HG03108 (cell line): ENCODE measurements around the gene SETX.
"Not testable (repeated sequence)": the region's sequence is repeated elsewhere in the genome, so short reads cannot be mapped to it uniquely, and the experiment has no call there.

Source experiments
- ATAC-seq: cut with Tn5 transposase; IDR thresholded peaks from one replicate; pipeline ENCODE4 v1.9.1; 2021; ENCODE audit warnings: moderate library complexity; ENCODE audit not compliant: unreplicated experiment

The SETX gene

DNA sequence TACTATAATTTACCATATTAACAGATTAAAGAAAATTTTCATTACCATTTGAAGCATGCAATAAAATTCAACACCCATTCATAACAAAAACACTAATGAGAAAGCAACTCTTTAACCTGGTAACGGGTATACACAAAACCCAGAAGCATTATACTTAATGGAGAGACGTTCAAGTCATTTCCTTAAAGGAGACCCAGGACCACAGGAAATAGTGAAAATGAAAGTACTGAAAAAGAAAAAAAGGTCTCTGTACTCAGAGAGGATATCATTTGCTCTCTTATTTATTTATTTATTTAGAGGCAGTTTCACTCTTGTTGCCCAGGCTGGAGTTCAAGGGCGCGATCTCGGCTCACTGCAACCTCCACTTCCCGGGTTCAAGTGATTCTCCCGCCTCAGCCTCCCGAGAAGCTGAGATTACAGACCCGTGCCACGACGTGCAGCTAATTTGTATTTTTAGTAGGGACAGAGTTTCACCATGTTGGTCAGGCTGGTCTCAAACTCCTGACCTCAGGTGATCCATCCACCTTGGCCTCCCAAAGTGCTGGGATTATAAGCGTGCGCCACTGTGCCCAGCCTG lies 61.6 kb downstream of the SETX start:
- no peak for ATAC-seq

DNA sequence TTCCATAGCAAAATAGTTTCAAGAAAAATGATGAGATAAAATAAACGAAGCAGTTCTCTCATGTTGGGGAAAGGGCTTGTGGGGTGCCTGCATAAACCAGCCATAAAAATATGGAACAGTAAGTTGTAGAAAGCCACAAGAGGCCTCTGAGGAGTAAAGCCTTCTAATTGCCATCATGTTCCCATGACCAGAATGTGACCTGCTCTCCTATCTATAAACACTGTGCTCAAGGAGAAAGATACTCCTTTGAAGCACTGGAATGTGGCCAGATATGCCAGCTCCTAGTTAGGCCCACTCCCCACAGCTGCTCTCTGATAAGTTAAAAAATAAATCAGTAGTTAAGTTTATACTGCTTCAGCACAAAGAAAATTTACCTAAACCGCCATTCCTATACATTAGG lies 65.8 kb downstream of the SETX start:
- ATAC-seq: no peak

DNA sequence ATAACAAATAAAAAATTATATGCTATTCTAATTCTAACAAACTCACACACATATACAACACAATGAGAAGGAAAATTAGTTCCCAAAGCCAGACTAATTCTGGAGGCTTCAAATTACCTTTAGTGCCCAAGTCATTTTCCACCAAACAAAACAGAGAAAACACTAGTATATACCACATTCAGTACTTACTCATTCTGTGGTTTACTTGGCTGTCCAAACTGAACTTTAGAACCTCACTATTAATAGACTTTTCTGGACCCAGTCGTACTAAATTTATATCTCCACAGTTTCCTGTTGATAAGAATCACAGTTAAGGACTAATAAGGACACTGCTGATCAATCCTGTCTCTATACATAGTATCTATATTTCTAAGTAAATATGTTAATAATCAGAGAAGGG lies 66.4 kb downstream of the SETX start:
- ATAC-seq: no peak

DNA sequence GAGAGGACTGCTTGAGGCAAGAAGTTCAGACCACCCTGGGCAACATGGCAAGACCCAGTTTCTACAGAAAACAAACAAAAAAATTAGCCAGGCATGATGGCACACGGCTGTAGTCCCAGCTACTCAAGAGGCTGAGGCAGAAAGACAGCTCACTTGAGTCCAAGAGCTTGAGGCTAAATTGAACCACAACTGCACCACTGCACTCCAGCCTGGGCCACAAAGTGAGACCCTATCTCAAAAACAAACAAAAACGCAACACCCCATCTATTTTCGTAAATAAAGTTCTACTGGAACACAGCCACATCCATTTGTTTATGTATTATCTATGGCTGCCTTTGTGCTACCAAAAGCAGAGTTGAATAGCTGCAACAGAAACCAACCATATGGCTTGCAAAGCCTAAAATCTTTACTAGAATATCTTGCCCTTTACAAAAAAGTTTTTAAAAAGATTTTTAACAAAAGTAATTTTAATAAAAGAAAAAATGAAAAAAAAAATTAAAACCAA lies 67.5 kb downstream of the SETX start:
- ATAC-seq: no peak

DNA sequence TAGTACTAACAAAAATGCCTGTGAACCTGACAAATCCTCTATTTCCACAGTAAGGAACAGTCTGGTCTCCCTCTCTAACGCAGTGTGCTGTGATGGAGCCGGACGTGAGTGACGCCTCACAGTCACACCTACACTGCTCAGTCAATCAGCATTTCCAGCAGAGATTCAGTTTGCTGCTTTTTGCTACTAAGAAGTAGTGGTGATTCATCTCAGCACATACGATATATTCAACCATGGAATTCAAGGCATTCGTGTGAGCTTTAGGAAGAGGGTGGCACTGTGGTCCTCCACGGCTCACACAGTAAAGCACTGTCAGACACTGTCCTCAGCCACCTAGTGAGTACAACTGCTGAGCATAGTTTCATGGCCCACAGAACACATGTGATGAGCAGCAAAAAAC lies 70.9 kb downstream of the SETX start:
- no peak for ATAC-seq

DNA sequence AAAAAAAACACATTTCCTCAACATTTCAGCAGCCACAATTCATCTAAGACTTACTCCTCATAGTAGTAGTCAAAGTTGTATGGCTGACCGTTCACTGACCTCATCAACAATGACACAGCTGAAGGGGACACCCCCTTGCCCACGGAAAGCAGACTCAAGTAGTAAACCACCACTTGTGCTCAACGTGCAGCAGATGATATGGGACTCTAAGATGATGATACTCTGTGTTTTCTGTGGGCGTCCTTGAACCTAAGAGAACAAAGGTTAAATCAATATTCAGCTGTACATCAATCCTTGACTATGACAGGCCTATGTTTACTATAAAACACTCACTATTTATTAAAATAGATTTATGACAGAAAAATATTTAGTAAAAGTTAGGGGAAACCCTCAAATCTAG lies 71.6 kb downstream of the SETX start:
- no peak for ATAC-seq

DNA sequence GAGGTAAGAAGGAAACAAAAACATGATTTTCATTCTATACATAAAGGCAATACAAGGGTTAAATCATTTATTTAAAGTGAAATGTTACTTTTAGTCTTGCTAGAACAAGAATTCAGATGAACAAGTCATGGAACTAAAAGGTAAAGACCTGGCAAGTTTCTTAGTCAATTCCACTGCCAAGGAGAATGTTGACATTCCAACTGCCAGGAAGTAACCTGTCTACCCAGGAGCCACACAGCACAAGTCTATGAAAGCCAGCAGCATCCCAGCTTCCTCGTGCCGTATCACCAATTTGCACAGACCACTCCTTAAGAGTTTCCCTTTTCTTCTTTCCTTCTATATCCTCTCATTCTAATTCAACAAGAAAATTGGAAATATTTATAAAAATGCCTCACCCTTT lies 79.9 kb downstream of the SETX start:
- no peak for ATAC-seq

DNA sequence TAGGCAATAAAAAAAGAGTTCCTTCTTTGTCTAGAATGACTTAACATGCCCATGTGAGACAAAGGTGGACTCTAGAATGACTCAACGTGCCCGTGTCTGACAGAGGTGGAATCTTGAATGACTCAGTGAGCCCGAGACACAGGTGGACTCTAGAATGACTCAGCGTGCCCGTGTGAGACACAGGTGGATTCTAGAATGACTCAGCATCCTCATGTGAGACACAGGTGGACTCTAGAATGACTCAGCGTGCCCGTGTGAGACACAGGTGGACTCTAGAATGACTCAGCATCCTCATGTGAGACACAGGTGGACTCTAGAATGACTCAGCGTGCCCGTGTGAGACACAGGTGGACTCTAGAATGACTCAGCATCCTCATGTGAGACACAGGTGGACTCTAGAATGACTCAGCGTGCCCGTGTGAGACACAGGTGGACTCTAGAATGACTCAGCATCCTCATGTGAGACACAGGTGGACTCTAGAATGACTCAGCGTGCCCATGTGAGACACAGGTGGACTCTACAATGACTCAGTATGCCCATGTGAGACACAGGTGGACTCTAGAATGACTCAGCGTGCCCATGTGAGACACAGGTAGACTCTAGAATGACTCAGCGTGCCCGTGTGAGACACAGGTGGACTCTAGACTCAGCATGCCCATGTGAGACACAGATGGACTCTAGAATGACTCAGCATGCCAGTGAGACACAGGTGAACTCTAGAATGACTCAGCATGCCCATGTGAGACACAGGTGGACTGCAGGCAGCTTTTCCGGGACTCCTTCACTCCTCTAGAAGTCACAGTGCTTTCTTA lies 84.9 kb downstream of the SETX start:
- ATAC-seq: not testable (repeated sequence)

DNA sequence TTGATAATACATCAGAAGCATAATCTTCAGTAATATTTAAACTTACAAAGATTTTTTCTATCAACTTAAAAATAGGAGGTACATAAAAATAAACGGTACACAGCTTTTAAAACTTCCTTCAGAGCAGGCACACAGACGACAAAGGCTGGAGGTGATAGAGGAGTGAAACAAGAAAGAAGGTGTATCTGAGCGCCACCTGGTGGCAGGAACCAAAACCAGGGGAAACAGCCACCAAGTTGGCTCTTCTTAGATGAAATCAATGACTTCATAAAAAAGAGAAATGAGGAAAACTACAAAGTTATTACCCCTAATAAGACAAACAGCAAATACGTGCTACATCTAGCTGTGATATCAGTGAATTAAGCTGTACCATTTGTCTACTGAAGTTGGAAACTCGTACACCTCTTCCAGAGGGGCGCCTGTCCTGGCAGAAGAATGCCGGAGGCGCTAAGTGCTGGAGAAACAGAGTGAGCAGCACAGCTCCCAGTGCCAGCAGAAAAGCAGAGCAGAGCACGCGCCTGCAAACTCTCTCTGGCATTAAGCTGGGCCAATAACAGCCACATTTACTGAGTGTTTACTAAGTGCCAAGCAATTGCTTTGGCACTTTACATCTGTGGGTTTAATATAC lies 85.9 kb downstream of the SETX start:
- ATAC-seq: no peak

DNA sequence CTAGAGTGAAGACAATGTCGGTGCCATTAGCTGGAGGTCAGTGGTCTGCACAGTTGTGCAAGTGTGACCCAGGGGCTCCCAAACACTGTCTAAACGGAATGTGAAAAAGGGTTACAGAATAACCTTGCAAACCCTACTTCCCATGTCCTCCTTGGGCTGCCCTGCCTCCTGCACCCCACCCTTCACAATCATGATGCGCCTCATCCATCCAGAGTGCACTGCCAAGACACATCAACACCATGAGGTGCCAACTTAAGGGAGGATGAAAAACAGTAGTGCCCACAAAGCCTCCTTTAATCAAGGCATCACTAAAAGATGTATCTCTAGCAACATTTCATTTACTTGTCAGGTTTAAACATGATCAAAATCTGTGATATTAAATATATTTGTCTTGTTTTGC lies 87.1 kb downstream of the SETX start:
- no peak for ATAC-seq

DNA sequence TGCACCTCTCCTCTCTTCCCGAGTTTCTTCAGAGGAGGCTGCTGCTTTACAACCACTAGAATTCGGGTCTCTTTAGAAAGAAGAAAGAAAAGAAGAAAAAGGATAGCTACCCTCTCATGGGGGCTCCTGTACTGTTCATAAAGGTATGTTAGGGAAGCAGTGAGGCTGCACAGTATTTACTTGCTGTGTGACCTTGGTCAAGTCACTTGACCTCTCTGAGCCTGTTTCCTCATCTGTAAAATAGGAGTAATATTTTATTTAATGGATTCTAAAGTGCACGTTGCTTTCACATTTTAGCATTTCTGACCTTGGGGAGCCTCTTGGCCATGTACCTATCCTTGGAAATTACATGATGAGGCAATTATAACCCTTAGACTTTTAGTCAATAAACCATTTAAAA lies 88.8 kb downstream of the SETX start:
- ATAC-seq: no peak

DNA sequence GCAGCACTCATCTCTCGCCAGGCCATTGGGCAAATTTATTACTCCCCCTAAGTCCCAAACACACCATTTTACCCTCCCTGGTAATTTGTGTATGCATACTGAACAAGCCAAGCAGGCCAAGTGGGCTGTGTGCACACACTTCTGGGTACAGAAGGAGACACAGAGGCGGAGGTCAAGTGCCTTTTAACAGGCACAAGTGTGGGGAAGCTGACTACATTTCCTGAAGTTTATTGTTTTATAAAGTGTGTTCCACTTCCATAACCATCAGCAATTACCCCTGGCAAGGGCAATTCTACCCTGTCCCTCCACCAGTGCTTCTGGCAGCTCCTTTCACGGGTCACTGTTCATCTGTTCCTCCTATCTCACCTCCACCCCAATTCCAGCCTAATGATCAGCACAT lies 93.9 kb downstream of the SETX start:
- no peak for ATAC-seq

DNA sequence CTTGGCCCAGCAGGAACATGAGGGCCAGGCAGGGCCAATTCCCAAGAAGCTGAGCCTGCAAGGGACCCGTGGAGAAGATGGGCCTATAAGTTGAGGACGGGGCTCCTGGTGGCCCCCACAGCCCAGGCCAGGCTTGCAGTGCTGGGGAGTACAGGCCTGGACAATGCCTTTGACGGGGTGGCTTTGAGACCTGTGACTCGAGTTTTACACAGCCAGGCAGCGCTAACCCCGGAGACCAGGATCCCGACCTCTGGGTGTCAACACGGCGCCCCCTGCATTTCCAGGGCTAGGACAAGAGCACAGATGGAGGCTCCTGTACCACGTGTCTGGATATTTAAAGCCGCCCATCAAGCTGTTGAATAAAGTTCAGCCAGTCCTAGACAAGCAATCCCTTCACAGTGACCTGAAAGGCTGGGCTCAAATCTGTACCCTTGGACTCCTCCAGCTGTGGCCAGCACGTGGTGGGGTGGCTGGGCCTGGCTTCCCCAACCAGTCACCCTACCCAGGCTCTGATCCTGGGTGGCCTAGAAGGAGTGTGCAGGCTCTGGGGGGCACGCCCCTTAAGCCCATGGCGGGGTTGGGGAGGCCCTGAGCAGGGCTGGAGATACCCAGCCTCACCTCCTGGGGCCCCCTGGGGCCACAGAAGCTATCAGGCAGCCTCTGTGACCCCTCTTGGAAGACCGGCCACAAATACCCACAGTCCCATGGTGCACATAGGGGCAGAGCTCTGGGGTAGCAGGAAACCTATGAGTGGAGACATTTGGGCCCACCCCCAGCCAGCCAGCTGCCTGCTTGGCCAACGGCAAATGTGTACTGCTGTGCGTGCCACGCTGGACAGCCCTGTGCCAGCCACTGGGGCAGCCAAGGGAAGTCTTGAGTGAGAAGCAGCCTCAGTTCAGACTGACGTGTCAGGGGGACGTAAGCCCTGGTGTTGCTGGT lies 104.2 kb downstream of the SETX start:
- ATAC-seq: no peak

DNA sequence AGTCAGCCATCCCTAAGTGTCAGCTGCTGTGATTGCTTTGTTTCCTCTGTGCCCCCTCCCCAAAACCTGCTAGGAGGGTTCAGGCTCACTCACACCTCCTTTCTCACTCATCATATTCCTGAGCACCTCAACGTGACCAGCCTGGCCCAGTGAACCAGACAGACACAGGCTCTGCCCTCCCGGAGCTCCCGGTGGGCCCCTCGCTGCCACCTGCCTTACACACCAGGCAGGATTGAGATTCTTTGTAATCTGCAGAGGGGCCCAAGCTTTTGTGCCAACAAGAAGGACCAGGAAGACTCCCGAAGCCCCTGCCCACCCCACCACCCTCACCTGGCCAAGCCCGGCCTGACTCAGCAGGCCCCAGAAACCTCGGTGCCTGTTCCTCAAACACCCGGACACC lies 105.1 kb downstream of the SETX start:
- no peak for ATAC-seq

DNA sequence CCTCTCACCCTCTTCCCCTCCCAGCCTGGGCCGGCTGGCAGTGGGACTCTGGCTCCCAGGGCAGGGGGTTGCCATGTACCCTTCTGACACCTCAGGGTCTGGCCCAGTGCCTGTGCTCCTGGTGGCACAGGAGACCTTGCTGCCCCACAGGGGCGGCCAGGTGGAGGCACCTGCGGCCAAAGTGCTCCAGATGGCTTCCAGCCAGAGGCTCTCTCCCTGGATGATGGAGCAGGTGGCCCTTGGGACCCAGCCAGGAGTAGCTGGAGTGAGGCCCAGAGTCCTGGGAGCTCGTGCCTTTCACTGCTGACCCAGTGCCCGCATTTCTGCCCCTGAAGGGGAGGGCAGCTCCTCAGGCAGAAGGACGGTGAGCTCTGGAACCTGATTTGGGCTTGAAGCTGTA lies 105.7 kb downstream of the SETX start:
- ATAC-seq: no peak

DNA sequence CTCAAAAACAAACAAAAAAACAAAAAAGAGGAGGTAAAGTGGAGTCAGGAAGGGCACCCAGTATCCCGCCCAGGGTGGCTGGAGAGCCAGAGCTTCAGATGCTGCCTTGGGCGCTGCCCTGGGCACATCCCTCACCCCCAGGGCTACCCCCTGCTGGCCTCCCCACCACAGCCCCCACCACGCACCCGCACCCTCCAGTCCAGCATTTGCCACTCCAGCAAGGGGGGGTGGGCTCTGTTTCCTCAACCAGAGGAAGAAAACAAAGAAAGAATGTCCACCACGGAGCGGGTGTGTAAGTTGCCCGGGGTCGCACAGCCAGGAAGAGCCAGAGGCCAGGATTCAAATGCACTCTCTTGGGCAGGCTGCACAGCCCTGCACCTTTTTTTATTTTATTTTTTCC lies 106.8 kb downstream of the SETX start:
- ATAC-seq: no peak

DNA sequence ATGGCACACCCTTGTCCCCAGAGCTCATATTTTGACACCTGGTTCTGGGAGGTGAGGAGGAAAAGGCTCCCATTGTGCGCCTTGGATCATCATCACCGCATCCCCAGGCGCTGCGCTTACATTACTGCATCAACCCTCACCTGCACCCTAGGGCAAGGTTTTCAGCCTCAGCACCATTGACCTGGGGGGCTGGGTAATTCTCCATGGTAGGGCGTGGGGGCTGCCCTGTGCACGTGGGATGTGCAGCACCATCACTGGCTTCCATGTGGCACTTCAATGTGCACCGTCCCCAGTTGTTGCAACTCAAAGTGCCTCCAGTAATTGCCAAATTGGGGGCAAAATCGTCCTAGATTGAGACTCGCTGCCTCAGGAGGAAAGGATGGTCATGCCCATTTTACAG lies 109.3 kb downstream of the SETX start:
- ATAC-seq: no peak

DNA sequence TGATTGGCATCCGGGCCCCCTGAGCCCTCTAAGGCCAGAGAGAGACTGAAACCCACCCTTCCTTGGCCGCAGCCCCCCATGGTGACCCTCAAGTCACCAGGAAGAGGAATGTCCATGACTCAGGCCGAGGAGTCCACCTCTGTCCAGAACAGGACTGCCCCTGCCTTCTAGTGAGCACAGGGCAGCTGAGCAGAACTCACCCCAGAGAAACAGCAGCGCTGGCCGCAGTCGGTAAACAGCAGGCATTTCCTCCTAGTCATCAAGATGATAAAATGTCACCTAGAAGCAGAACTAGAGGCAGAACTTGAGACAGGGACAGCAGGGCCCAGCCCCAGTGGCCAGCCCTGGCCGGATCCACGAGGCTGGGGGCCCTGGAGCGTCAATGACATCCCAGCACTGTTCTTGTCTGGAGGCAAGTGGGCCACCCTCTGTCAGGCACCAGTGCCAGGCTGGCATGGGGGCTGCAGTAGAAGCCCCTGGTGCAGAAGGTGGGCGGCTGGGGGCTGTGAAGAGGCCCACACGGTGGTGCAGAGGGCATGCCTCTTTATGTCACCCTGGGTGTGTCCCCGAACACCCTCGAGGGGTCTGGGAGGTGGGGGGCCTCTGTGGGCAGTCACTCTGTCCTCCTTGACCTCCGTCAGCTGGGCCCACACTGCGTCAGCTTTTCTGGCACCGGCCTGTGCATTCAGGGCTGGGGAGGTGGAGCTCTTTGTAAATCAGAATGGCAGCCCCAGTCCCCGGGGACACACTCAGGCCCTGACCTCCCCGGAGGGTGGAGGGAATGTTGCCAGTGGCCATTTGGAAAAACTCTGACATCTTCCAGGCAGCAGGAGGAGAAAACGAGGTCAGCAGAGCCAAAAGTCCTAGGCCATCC lies 110.0 kb downstream of the SETX start:
- ATAC-seq: no peak

DNA sequence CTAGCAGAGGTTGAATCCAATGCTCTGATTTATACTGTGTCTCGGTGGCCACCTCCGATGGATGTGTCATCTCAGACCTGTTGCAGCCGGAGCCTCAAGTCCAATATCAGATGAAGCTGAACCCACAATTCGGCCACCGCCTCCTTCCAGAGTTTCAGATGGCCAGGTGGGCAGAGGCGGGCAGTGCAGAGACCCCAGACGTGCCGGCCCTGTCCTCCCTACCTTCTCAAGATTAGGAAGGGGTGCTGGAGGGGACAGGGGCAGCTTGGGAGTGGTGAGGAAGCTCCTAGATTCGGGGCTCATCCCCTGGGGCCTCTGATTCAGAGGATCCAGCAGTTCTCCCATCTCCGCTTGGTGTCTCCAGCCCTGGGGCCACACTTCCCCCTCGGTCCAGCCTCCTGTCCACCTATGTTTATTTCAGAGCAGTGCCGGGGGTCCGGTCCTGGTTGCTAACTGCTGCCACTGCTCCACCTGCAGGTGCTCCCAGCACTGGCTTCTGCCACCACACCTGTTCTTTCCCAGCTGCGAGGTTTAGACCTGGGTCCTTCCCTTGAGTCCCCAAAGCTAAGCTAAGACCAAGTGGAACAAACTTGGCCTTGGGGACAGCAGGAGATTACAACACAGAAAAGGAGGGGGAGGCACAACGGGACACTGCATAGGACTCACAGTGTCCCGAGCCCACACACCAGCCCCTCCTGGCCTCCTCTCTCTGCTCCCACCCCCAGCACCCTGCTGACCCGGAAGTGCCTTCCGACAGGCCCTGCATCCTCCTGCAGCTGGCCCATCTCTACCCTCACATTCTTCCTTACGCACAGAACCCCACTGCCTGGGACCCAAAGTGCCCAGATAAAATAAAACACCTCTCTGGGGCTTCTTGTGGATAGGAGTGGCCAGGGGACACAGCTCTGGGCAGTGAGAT lies 111.4 kb downstream of the SETX start:
- no peak for ATAC-seq
